A549 (cell line): ENCODE results near the gene SPACA7. TPM values are rescaled to one million over a fixed set of nuclear protein-coding genes. Genes with fewer than 3 reads are reported as not detected.

Experiments
- ATAC-seq, 2 experiments: fragments of 200-7000 bp in 1 of 2; fragments of >200 bp in 1 of 2; cut with Nextera tagmentation in 1 of 2; cut with Tn5 transposase in 1 of 2; 3 replicates each; pipeline versions ENCODE4 v1.8.0 to v1.9.1; 2018 to 2020; ENCODE audit warnings: mild to moderate bottlenecking in 1 of 2, moderate library complexity in 1 of 2
- CTCF ChIA-PET: fragments of 300-600 bp; sonication (Branson Sonifier 250); formaldehyde crosslinking; extraction: SDS; loops from one replicate; lab custom pipeline; 2021; ENCODE audit warnings: antibody characterized with exemption, inconsistent platforms; lab: Yijun Ruan, JAX
- POLR2A ChIA-PET: fragments of 350-600 bp; formaldehyde crosslinking; extraction: SDS; loops from one replicate; lab custom pipeline; 2021; ENCODE audit warnings: antibody characterized with exemption, inconsistent platforms; lab: Yijun Ruan, JAX
- DNase-seq, 2 experiments: peaks; one replicate each; pipeline versions ENCODE4 v3.0.0 to v3.0.0-alpha.2; 2011 to 2016; ENCODE audit warnings: low read depth in 1 of 2, low spot score in 1 of 2
- FAIRE-seq: peaks from 2 replicates; lab custom pipeline; 2011; peaks lifted over from hg19 to GRCh38; lab: Jason Lieb, UNC
- H3K27ac ChIP-seq, 2 experiments: fragments of >200 bp; sonication (Bioruptor Twin); formaldehyde crosslinking; 3 replicates each; pipeline ENCODE4 v1.5.1; 2016 to 2017
- H3K4me1 ChIP-seq: fragments of >200 bp; sonication (Bioruptor Twin); formaldehyde crosslinking; 3 replicates; pipeline ENCODE4 v1.6.1; 2016
- H3K4me2 ChIP-seq: fragments of >200 bp; sonication (Bioruptor Twin); formaldehyde crosslinking; 3 replicates; pipeline ENCODE4 v1.6.1; 2016
- H3K4me3 ChIP-seq: fragments of >200 bp; sonication (Bioruptor Twin); formaldehyde crosslinking; 3 replicates; pipeline ENCODE4 v1.5.1; 2016
- H3K9me3 ChIP-seq: fragments of >200 bp; sonication (Bioruptor Twin); formaldehyde crosslinking; 3 replicates; pipeline ENCODE4 v1.6.1; 2016
- CBX2 ChIP-seq: fragments of 200-600 bp; sonication (generic); IDR thresholded peaks from 2 replicates; pipeline ENCODE4 v1.6.1; 2016; ENCODE audit warnings: low read depth, mild to moderate bottlenecking, borderline replicate concordance
- CHD4 ChIP-seq: fragments of 200-600 bp; sonication (generic); IDR thresholded peaks from 2 replicates; pipeline ENCODE4 v1.6.1; 2016; ENCODE audit warnings: antibody characterized with exemption, mild to moderate bottlenecking, borderline replicate concordance
- CTCF ChIP-seq: fragments of >200 bp; sonication (Bioruptor Twin); formaldehyde crosslinking; IDR thresholded peaks from 3 replicates; pipeline ENCODE4 v1.5.1; 2016
- ELK1 ChIP-seq: fragments of 150-350 bp; IDR thresholded peaks from 2 replicates; pipeline ENCODE4 v1.6.1; 2014; ENCODE audit warnings: low read depth, mild to moderate bottlenecking, low read length
- EP300 ChIP-seq, 2 experiments: fragments of >200 bp; sonication (Bioruptor Twin); formaldehyde crosslinking; IDR thresholded peaks; 2 replicates in 1 of 2; 3 replicates in 1 of 2; pipeline ENCODE4 v1.6.1; 2016 to 2017
- ESRRA ChIP-seq: fragments of 150-350 bp; IDR thresholded peaks from 2 replicates; pipeline ENCODE4 v1.6.1; 2014; ENCODE audit warnings: mild to moderate bottlenecking, low read length, borderline replicate concordance
- FOSB ChIP-seq: fragments of 250-450 bp; sonication (Bioruptor Pico); IDR thresholded peaks from 2 replicates; pipeline ENCODE4 v1.5.0; 2020; ENCODE audit warnings: mild to moderate bottlenecking, moderate library complexity
- FOSL2 ChIP-seq, 2 experiments: fragments of 450-650 bp in 1 of 2; fragments of >200 bp in 1 of 2; sonication (Bioruptor Twin) in 1 of 2; formaldehyde crosslinking; IDR thresholded peaks; 2 replicates each; pipeline versions ENCODE4 v1.5.0 to v1.6.1; 2016 to 2020; ENCODE audit warnings: mild to moderate bottlenecking in 1 of 2, moderate library complexity in 1 of 2
- HDAC2 ChIP-seq: fragments of 200-600 bp; sonication (generic); IDR thresholded peaks from 2 replicates; pipeline ENCODE4 v1.6.1; 2016
- HMGXB4 ChIP-seq: fragments of 250-450 bp; sonication (Bioruptor Pico); IDR thresholded peaks from 2 replicates; pipeline ENCODE4 v1.5.0; 2021; ENCODE audit warnings: mild to moderate bottlenecking, moderate library complexity, borderline replicate concordance
- HOXA7 ChIP-seq: fragments of 250-450 bp; sonication (Bioruptor Pico); IDR thresholded peaks from 2 replicates; pipeline ENCODE4 v1.5.0; 2020; ENCODE audit warnings: mild to moderate bottlenecking, moderate library complexity
- JUN ChIP-seq, 2 experiments: fragments of >200 bp; sonication (Bioruptor Twin); formaldehyde crosslinking; IDR thresholded peaks; 2 replicates in 1 of 2; 3 replicates in 1 of 2; pipeline ENCODE4 v1.6.1; 2016 to 2017
- MAX ChIP-seq: IDR thresholded peaks from 2 replicates; pipeline ENCODE4 v1.6.1; 2012
- NR3C1 ChIP-seq: fragments of >200 bp; sonication (Bioruptor Twin); formaldehyde crosslinking; IDR thresholded peaks from 3 replicates; pipeline ENCODE4 v1.6.1; 2017
- POLR2AphosphoS2 ChIP-seq: conservative IDR thresholded peaks from 2 replicates; pipeline ENCODE4 v1.6.1; 2012; ENCODE audit warnings: low read length, improper control_type of control experiment, inconsistent platforms
- SMC3 ChIP-seq: fragments of >200 bp; sonication (Bioruptor Twin); formaldehyde crosslinking; IDR thresholded peaks from 3 replicates; pipeline ENCODE4 v1.6.1; 2018; ENCODE audit warnings: inconsistent platforms
- TFCP2L1 ChIP-seq: fragments of 250-450 bp; sonication (Bioruptor Pico); IDR thresholded peaks from 2 replicates; pipeline ENCODE4 v1.5.0; 2021; ENCODE audit warnings: mild to moderate bottlenecking
- TP53 ChIP-seq: fragments of 250-450 bp; sonication (Bioruptor Pico); IDR thresholded peaks from 2 replicates; pipeline ENCODE4 v1.5.0; 2021; ENCODE audit warnings: mild to moderate bottlenecking, moderate library complexity
- USF2 ChIP-seq: fragments of 450-650 bp; IDR thresholded peaks from 2 replicates; pipeline ENCODE4 v1.6.1; 2014; ENCODE audit warnings: antibody characterized with exemption
- ZC3H11A ChIP-seq: fragments of 450-650 bp; IDR thresholded peaks from 2 replicates; pipeline ENCODE4 v1.6.1; 2014; ENCODE audit warnings: antibody characterized with exemption, mild to moderate bottlenecking
- ZSCAN20 ChIP-seq: fragments of 250-450 bp; sonication (Bioruptor Pico); IDR thresholded peaks from 2 replicates; pipeline ENCODE4 v1.8.0; 2022; ENCODE audit warnings: mild to moderate bottlenecking, moderate library complexity
- WGBS: methylation state at CpG from one replicate; pipeline ENCODE4 v1.1.6; 2017; ENCODE audit errors: missing lambda C conversion rate; 5-methylcytosine and 5-hydroxymethylcytosine counted together
- polyA plus RNA-seq, 4 experiments: library from polyadenylated mRNA; depleted of rRNA in 3 of 4; stranded (reverse); fragments of >200 nt; fragmentation: RNase III in 1 of 4; extraction: RNeasy Plus Mini Kit Qiagen cat#74134 plus additional on column Dnase treatment in 1 of 4; gene quantifications; 2 replicates in 3 of 4; 3 replicates in 1 of 4; pipeline ENCODE4 v1.2.3, GENCODE V29; 2011 to 2017

Gene SPACA7
- polyA plus RNA-seq, 2 of the 4 experiments (the other 2 are of a cell fraction), result not detected

- no peak for TF ChIP-seq ESRRA
- no peak for TF ChIP-seq JUN (IDR thresholded peaks at IDR 0.05)
- no peak for TF ChIP-seq MAX
- no peak for TF ChIP-seq EP300 (IDR thresholded peaks at IDR 0.05)
- TF ChIP-seq HMGXB4, result no peak
- TF ChIP-seq, all 56 proteins: peak for 0
Measured at GRCh38 chr13:112417079-112417478, 40.9 kb downstream of the SPACA7 start (continued).

- Histone ChIP-seq H3K4me2 (no peak overlapping the region), H3K9me3 (no peaks in the 10 kb centered on the region; the same call in 2 of the 3 replicates), H3K4me3 (no peak overlapping the region), H3K27ac (no peak overlapping the region), H3K4me1 (no peaks in the 10 kb centered on the region)
- 21% methylated on average over 14 of the region's 14 CpGs for WGBS
- ChIA-PET POLR2A (no interaction called here), CTCF (no interaction called here)
- no peak for ATAC-seq
- DNase-seq, result no peak
- FAIRE-seq, result no peak
- TF ChIP-seq HDAC2, result no peak
Measured at GRCh38 chr13:112424098-112424497, 47.9 kb downstream of the SPACA7 start.

GRCh38 chr13:112428704-112429103 lies 52.5 kb downstream of the SPACA7 start:
- H3K4me3 ChIP-seq, result no peak overlapping the region
- no peak overlapping the region for H3K4me2 ChIP-seq
- no peak for FAIRE-seq
- no peak for ATAC-seq
- no peaks in the 10 kb centered on the region for H3K9me3 ChIP-seq
- DNase-seq, result no peak
- H3K4me1 ChIP-seq, result no peaks in the 10 kb centered on the region
- no peak overlapping the region for H3K27ac ChIP-seq
- TF ChIP-seq ZSCAN20 (CRISPR knock-in tag) (no peak), CBX2 (no peak), FOSB (no peak), SMC3 (no peak), USF2 (no peak), CTCF (no peak), POLR2AphosphoS2 (no peak), CHD4 (no peak), TFCP2L1 (CRISPR knock-in tag) (no peak), ELK1 (no peak), TP53 (CRISPR knock-in tag) (no peak), HOXA7 (CRISPR knock-in tag) (no peak), ESRRA (no peak), NR3C1 (no peak), ZC3H11A (no peak), FOSL2 (IDR thresholded peaks at IDR 0.05) (no peak), FOSL2 (CRISPR knock-in tag; IDR thresholded peaks at IDR 0.05) (no peak)
- CTCF ChIA-PET, result no interaction called here
- POLR2A ChIA-PET, result no interaction called here
